Measurements from ENCODE around the gene SKIC2. TPM values are rescaled to one million over a fixed set of nuclear protein-coding genes. Genes with fewer than 3 reads are reported as not detected.

The SKIC2 gene
- total and polyA plus RNA-seq, 2 of the 4 experiments (the other 2 are of a cell fraction): 30.6 to 46.0 TPM

- Histone ChIP-seq H3K9me3 (ENCODE audit: control insufficient read depth, insufficient read depth, low read length) (no peaks in the 10 kb centered on the region), H4K5ac (ENCODE audit: low read depth, low read length) (no peak overlapping the region), H3K4me3 (ENCODE audit: insufficient read depth, low read depth, low read length) (no peak overlapping the region), H3K14ac (replicated peaks; ENCODE audit: low read depth, low read length) (no peak overlapping the region), H2AK9ac (replicated peaks; ENCODE audit: low read depth, low read length, poor library complexity) (no peak overlapping the region), H3K79me1 (ENCODE audit: low read depth in 1 of 2, low read length in 2 of 2) (peaks cover 7 to 19% of the 10 kb centered on the region in 2 experiments; a peak in 3 of 4 replicates), H3K18ac (ENCODE audit: low read depth, low read length) (no peak overlapping the region), H3K4ac (ENCODE audit: low read depth, low read length) (no peak overlapping the region), H3K36me3 (ENCODE audit: control insufficient read depth, insufficient read depth, low read length) (peaks cover 10% of the 10 kb centered on the region; the same call in 1 of the 2 replicates), H3K4me2 (ENCODE audit: low read depth, low read length) (no peak overlapping the region), H2BK120ac (ENCODE audit: low read depth, low read length) (no peak overlapping the region), H3K4me1 (ENCODE audit: control insufficient read depth, insufficient read depth, low read length) (no peaks in the 10 kb centered on the region), H3K23ac (ENCODE audit: low read depth, low read length) (no peak overlapping the region), H3K27ac (ENCODE audit: insufficient read depth, low read length) (no peak overlapping the region), H4K91ac (ENCODE audit: insufficient read depth, low read depth, low read length) (no peak overlapping the region), H2BK15ac (ENCODE audit: low read depth, low read length) (no peak overlapping the region), H4K8ac (ENCODE audit: low read depth in 2 of 2, low read length in 2 of 2) (no peak overlapping the region), H2AFZ (replicated peaks; ENCODE audit: low read length, poor library complexity) (no peak overlapping the region), H2AK5ac (ENCODE audit: low read depth, low read length) (no peak overlapping the region), H2BK20ac (ENCODE audit: low read depth, low read length) (no peak overlapping the region), H2BK5ac (ENCODE audit: low read depth, low read length, poor library complexity, severe bottlenecking) (no peak overlapping the region), H3K27me3 (ENCODE audit: control insufficient read depth, insufficient read depth, low read length) (no peaks in the 10 kb centered on the region), H3K9ac (ENCODE audit: low read depth, low read length) (no peak overlapping the region), H4K20me1 (ENCODE audit: insufficient read depth, low read length) (no peaks in the 10 kb centered on the region; the same call in 1 of the 2 replicates), H3K56ac (ENCODE audit: extremely low read depth, insufficient read depth, low read length) (no peak overlapping the region), H3K9me1 (ENCODE audit: insufficient read depth, low read length) (no peaks in the 10 kb centered on the region; the same call in 1 of the 2 replicates)
- ChIA-PET CTCF (no interaction called here), POLR2A (ENCODE audit: unreplicated experiment) (no interaction called here)
- no TSS peak for BruUV-seq (replicated peaks)
- WGBS, 2 experiments (ENCODE audit: extremely low coverage in 2 of 2, insufficient read length in 1 of 2): no CpG with 5 or more reads among the region's 5 CpGs
- dilution Hi-C loops (cut with HindIII; ENCODE audit: low sequenced_read_pairs, unreplicated experiment) (no loop called here), in situ Hi-C loops (cut with MboI; ENCODE audit: low sequenced_read_pairs) (loop anchor here (10.0 kb wide), 2 partner anchors 136 to 196 kb away; partner anchors contain the start of genes AGPAT1 and RNF5), intact Hi-C loops (cut with micrococcal nuclease) (no loop called here)
- DNase-seq (no peak), ATAC-seq (ENCODE audit: low read depth) (no peak)
- TF ChIP-seq MAZ (IDR thresholded peaks at IDR 0.05; ENCODE audit: borderline replicate concordance, low read depth, low read length) (no peak), USF2 (IDR thresholded peaks at IDR 0.05; ENCODE audit: low read depth, low read length) (no peak), SMC3 (IDR thresholded peaks at IDR 0.05; ENCODE audit: low read depth, low read length) (no peak), RCOR1 (IDR thresholded peaks at IDR 0.05; ENCODE audit: insufficient replicate concordance, low read length) (no peak), CTCF (conservative IDR thresholded peaks at IDR 0.05; ENCODE audit: low read depth, low read length) (no peak), NFE2L2 (IDR thresholded peaks at IDR 0.05; ENCODE audit: low read depth, low read length) (no peak), FOS (IDR thresholded peaks at IDR 0.05; ENCODE audit: low read depth, low read length) (no peak), ELK1 (IDR thresholded peaks at IDR 0.05; ENCODE audit: borderline replicate concordance, low read depth, low read length) (no peak), MAFK (IDR thresholded peaks at IDR 0.05; ENCODE audit: low read depth, low read length) (no peak), CHD1 (IDR thresholded peaks at IDR 0.05; ENCODE audit: low read depth, low read length) (no peak)
Measured at GRCh38 chr6:31978831-31979230, 19.9 kb downstream of the SKIC2 start.
